ENCODE data around the gene PCDHB9. TPM values are rescaled to one million over a fixed set of nuclear protein-coding genes. Genes with fewer than 3 reads are reported as not detected.
A peak's percentile ranks its signal among the peaks of the same experiment; 100 is the strongest.
"Not testable (repeated sequence)": the region's sequence is repeated elsewhere in the genome, so short reads cannot be mapped to it uniquely, and the experiment has no call there.

The PCDHB9 gene
- total RNA-seq, 1 experiment from 2014 or later: 0.07 TPM

- CTCF ChIA-PET: interaction anchor here (1.1 kb wide), 1 partner anchor 86 kb away, joined by 3 read pairs; the partner anchor contains the start of gene TAF7
- Histone ChIP-seq H4K20me1 (ENCODE audit: insufficient read depth) (no peaks in the 10 kb centered on the region), H3K79me2 (ENCODE audit: insufficient read depth, low read length) (no peaks in the 10 kb centered on the region), H3K9me3 (ENCODE audit: control insufficient read depth in 1 of 2, insufficient read depth in 1 of 2, low read depth in 1 of 2, low read length in 2 of 2) (peaks cover 0 to 7% of the 10 kb centered on the region in 2 experiments; a peak in 2 of 4 replicates), H3K9ac (ENCODE audit: low read length) (no peak overlapping the region), H3K4me2 (ENCODE audit: low read length) (no peak overlapping the region), H3K4me1 (ENCODE audit: control insufficient read depth in 1 of 2, insufficient read depth in 2 of 2, low read length in 2 of 2) (no peaks in the 10 kb centered on the region), H2AFZ (ENCODE audit: low read depth, low read length, poor library complexity, severe bottlenecking) (no peak overlapping the region), H3K4me3 (replicated peaks in 1 of 2; ENCODE audit: low read depth in 1 of 2, low read length in 2 of 2) (no peak overlapping the region), H3K27me3 (ENCODE audit: insufficient read depth, low read length) (no peaks in the 10 kb centered on the region), H3K9me2 (ENCODE audit: insufficient read depth) (no peaks in the 10 kb centered on the region), H3K27ac (ENCODE audit: low read depth, low read length) (no peak overlapping the region), H3K36me3 (ENCODE audit: control insufficient read depth in 1 of 2, insufficient read depth in 2 of 2, low read length in 2 of 2) (no peaks in the 10 kb centered on the region)
- no peak for DNase-seq (ENCODE audit: low read depth, low spot score)
- RAD21 ChIA-PET (ENCODE audit: low non-redundant PET in 1 of 2, low total read pairs in 2 of 2, uncharacterized antibody in 2 of 2, unreplicated experiment in 2 of 2): no interaction called here
- no peak for TF ChIP-seq JUND (IDR thresholded peaks at IDR 0.05)
- peak; percentile 15; the same call in 1 of the 2 replicates for TF ChIP-seq RAD21 (IDR thresholded peaks at IDR 0.05; ENCODE audit: low read depth)
- intact Hi-C loops (cut with micrococcal nuclease): no loop called here
- ATAC-seq: no peak
- POLR2A ChIA-PET: no interaction called here
- no TSS peak for BruUV-seq (replicated peaks)
Observed at GRCh38 chr5:141234109-141234667, 47.2 kb downstream of the PCDHB9 start.

GRCh38 chr5:141235922-141236321 is 49.0 kb downstream of the PCDHB9 start:
- H3K9me3 ChIP-seq (ENCODE audit: control insufficient read depth in 1 of 2, insufficient read depth in 1 of 2, low read depth in 1 of 2, low read length in 2 of 2); H3K36me3 ChIP-seq (ENCODE audit: control insufficient read depth in 1 of 2, insufficient read depth in 2 of 2, low read length in 2 of 2); H3K27ac ChIP-seq (ENCODE audit: low read depth, low read length); H3K4me1 ChIP-seq (ENCODE audit: control insufficient read depth in 1 of 2, insufficient read depth in 2 of 2, low read length in 2 of 2); CTCF ChIA-PET; H4K20me1 ChIP-seq (ENCODE audit: insufficient read depth); H2AFZ ChIP-seq (ENCODE audit: low read depth, low read length, poor library complexity, severe bottlenecking); DNase-seq (ENCODE audit: low read depth, low spot score); H3K4me2 ChIP-seq (ENCODE audit: low read length); H3K9ac ChIP-seq (ENCODE audit: low read length); intact Hi-C loops (cut with micrococcal nuclease); BruUV-seq (replicated peaks); H3K27me3 ChIP-seq (ENCODE audit: insufficient read depth, low read length); ATAC-seq; POLR2A ChIA-PET; H3K79me2 ChIP-seq (ENCODE audit: insufficient read depth, low read length); H3K9me2 ChIP-seq (ENCODE audit: insufficient read depth); H3K4me3 ChIP-seq (replicated peaks in 1 of 2; ENCODE audit: low read depth in 1 of 2, low read length in 2 of 2); RAD21 ChIA-PET (ENCODE audit: low non-redundant PET in 1 of 2, low total read pairs in 2 of 2, uncharacterized antibody in 2 of 2, unreplicated experiment in 2 of 2): not testable (repeated sequence)
